Neuronal stem cell (in vitro differentiated cells): Measurements from ENCODE around the gene KLHL24.

Experiments
- DNase-seq: peaks from one replicate; pipeline ENCODE4 v3.0.0-alpha.2; 2013; ENCODE audit warnings: low spot score
- H2AFZ ChIP-seq: one replicate; pipeline ENCODE4 v1.6.1; 2013; ENCODE audit warnings: mild to moderate bottlenecking, low read length, inconsistent platforms
- H2AK5ac ChIP-seq: 2 replicates; pipeline ENCODE4 v1.6.1; 2013; ENCODE audit warnings: low read depth, mild to moderate bottlenecking, inconsistent platforms, low read length, moderate library complexity, mixed read lengths
- H2BK120ac ChIP-seq: 2 replicates; pipeline ENCODE4 v1.6.1; 2013; ENCODE audit warnings: low read depth, mild to moderate bottlenecking, inconsistent platforms, low read length, moderate library complexity, mixed read lengths
- H2BK12ac ChIP-seq: one replicate; pipeline ENCODE4 v1.6.1; 2013; ENCODE audit warnings: low read length, inconsistent platforms
- H2BK15ac ChIP-seq: 2 replicates; pipeline ENCODE4 v1.6.1; 2013; ENCODE audit warnings: mild to moderate bottlenecking, low read length, inconsistent platforms, mixed read lengths
- H2BK5ac ChIP-seq: one replicate; pipeline ENCODE4 v1.6.1; 2013; ENCODE audit warnings: inconsistent platforms, mild to moderate bottlenecking, low read length, moderate library complexity
- H3K14ac ChIP-seq: one replicate; pipeline ENCODE4 v1.6.1; 2013; ENCODE audit warnings: low read length, inconsistent platforms
- H3K18ac ChIP-seq: 2 replicates; pipeline ENCODE4 v1.6.1; 2013; ENCODE audit warnings: low read length, inconsistent platforms
- H3K23ac ChIP-seq: 2 replicates; pipeline ENCODE4 v1.6.1; 2013; ENCODE audit warnings: low read depth, mild to moderate bottlenecking, mixed read lengths, low read length, inconsistent platforms; ENCODE audit not compliant: poor library complexity
- H3K27ac ChIP-seq: replicated peaks from 3 replicates; pipeline ENCODE4 v1.5.1; 2013; ENCODE audit warnings: low read length, inconsistent platforms
- H3K27me3 ChIP-seq, 3 experiments: 2 replicates each; pipeline ENCODE4 v1.6.1; 2013; ENCODE audit warnings: low read length in 3 of 3, mild to moderate bottlenecking in 2 of 3, inconsistent platforms in 1 of 3, low read depth in 1 of 3, mixed read lengths in 1 of 3, moderate library complexity in 1 of 3; ENCODE audit not compliant: control insufficient read depth in 3 of 3, insufficient read depth in 3 of 3
- H3K36me3 ChIP-seq, 2 donors: replicated peaks in 1 of 2; 2 replicates each; pipeline ENCODE4 v1.6.1; 2013; ENCODE audit warnings: low read length in 2 of 2; ENCODE audit not compliant: control insufficient read depth in 2 of 2, insufficient read depth in 2 of 2
- H3K4ac ChIP-seq: 2 replicates; pipeline ENCODE4 v1.6.1; 2013; ENCODE audit warnings: inconsistent platforms, mild to moderate bottlenecking, low read length, moderate library complexity
- H3K4me1 ChIP-seq, 2 donors: 1 replicate in 1 of 2; 2 replicates in 1 of 2; pipeline ENCODE4 v1.6.1; 2013; ENCODE audit warnings: low read length in 2 of 2, low read depth in 1 of 2; ENCODE audit not compliant: control insufficient read depth in 2 of 2, insufficient read depth in 1 of 2
- H3K4me2 ChIP-seq: one replicate; pipeline ENCODE4 v1.6.1; 2013; ENCODE audit warnings: mild to moderate bottlenecking, low read length, inconsistent platforms; ENCODE audit not compliant: insufficient read depth, poor library complexity, severe bottlenecking
- H3K4me3 ChIP-seq, 2 donors: 2 replicates each; pipeline ENCODE4 v1.5.1; 2013; ENCODE audit warnings: low read length in 2 of 2, mild to moderate bottlenecking in 2 of 2, inconsistent platforms in 1 of 2, moderate library complexity in 1 of 2
- H3K79me1 ChIP-seq: one replicate; pipeline ENCODE4 v1.6.1; 2013; ENCODE audit warnings: low read depth, mild to moderate bottlenecking, inconsistent platforms, low read length, moderate library complexity
- H3K9ac ChIP-seq: one replicate; pipeline ENCODE4 v1.6.1; 2013; ENCODE audit warnings: mild to moderate bottlenecking, low read depth, low read length, inconsistent platforms; ENCODE audit not compliant: poor library complexity
- H3K9me3 ChIP-seq, 2 donors: replicated peaks in 1 of 2; 2 replicates each; pipeline versions ENCODE3 to v1.6.1; 2013; ENCODE audit warnings: low read length in 2 of 2, mild to moderate bottlenecking in 2 of 2, inconsistent platforms in 1 of 2, low read depth in 1 of 2, mixed read lengths in 1 of 2, moderate library complexity in 1 of 2; ENCODE audit not compliant: control insufficient read depth in 2 of 2, insufficient read depth in 1 of 2
- H4K8ac ChIP-seq: one replicate; pipeline ENCODE4 v1.6.1; 2013; ENCODE audit warnings: low read depth, mild to moderate bottlenecking, inconsistent platforms, low read length, moderate library complexity
- H4K91ac ChIP-seq: one replicate; pipeline ENCODE4 v1.6.1; 2013; ENCODE audit warnings: low read length, low read depth, mild to moderate bottlenecking, inconsistent platforms; ENCODE audit not compliant: poor library complexity
- WGBS, 2 donors: extraction: QIAGEN DNeasy Blood & Tissue Kit; methylation state at CpG; one replicate each; pipeline ENCODE4 v1.1.7; 2013; ENCODE audit warnings: missing lambda C conversion rate in 2 of 2, mixed read lengths in 1 of 2; ENCODE audit not compliant: insufficient read length in 2 of 2, insufficient replicate concordance in 1 of 2; ENCODE audit errors: extremely low coverage in 2 of 2; 5-methylcytosine and 5-hydroxymethylcytosine counted together

KLHL24 gene

DNA sequence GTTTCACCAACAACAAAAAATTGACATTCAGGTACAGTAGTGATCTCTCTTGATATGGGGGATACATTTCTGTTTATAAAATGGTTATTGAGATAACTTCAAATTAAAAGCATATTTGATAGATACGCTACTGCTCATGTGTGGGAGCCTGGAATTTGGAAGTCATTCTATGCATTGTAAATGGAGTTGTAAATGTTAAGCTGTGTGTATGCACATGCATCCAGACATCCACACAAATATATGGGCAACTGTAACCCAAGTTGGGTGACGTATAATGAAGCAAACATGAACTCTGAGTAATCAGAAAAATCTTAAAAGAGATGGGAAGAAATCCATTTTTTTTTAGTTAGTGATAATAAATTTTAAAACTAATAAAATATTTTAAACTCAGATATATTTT, 9.8 kb downstream of the KLHL24 start:
- no peak for DNase-seq
- Histone ChIP-seq H3K36me3 (peaks cover 0 to 17% of the 10 kb centered on the region in 2 donors), H3K18ac (no peak overlapping the region), H3K9ac (no peak overlapping the region), H3K4ac (no peak overlapping the region), H3K4me2 (no peak overlapping the region), H2AFZ (no peak overlapping the region), H3K9me3 (no peaks in the 10 kb centered on the region), H2BK5ac (no peak overlapping the region), H4K91ac (no peak overlapping the region), H3K79me1 (no peaks in the 10 kb centered on the region), H3K4me1 (no peaks in the 10 kb centered on the region), H3K23ac (no peak overlapping the region), H3K14ac (no peak overlapping the region), H2BK120ac (no peak overlapping the region), H2AK5ac (no peak overlapping the region), H3K4me3 (no peak overlapping the region), H3K27me3 (no peaks in the 10 kb centered on the region), H2BK12ac (no peak overlapping the region), H3K27ac (no peak overlapping the region), H2BK15ac (no peak overlapping the region), H4K8ac (no peak overlapping the region)
- no CpG with 5 or more reads among the region's 2 CpGs for WGBS, 2 donors

DNA sequence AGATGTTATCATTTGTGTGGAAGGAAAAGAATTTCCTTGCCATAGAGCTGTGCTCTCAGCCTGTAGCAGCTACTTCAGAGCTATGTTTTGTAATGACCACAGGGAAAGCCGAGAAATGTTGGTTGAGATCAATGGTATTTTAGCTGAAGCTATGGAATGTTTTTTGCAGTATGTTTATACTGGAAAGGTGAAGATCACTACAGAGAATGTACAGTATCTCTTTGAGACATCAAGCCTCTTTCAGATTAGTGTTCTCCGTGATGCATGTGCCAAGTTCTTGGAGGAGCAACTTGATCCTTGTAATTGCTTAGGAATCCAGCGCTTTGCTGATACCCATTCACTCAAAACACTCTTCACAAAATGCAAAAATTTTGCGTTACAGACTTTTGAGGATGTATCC, 15.1 kb downstream of the KLHL24 start:
- H3K9ac ChIP-seq, result no peak overlapping the region
- H2BK12ac ChIP-seq, result no peak overlapping the region
- H3K23ac ChIP-seq, result no peak overlapping the region
- H3K14ac ChIP-seq, result no peak overlapping the region
- H3K36me3 ChIP-seq, result peaks cover 6 to 28% of the 10 kb centered on the region in 2 donors
- H2BK15ac ChIP-seq, result no peak overlapping the region
- no CpG with 5 or more reads among the region's 4 CpGs for WGBS, 2 donors
- H2AFZ ChIP-seq, result no peak overlapping the region
- H4K91ac ChIP-seq, result no peak overlapping the region
- H3K27ac ChIP-seq, result no peak overlapping the region
- no peak overlapping the region for H2BK120ac ChIP-seq
- no peak overlapping the region for H2BK5ac ChIP-seq
- H3K18ac ChIP-seq, result no peak overlapping the region
- no peak overlapping the region for H4K8ac ChIP-seq
- H2AK5ac ChIP-seq, result no peak overlapping the region
- peaks cover 21 to 44% of the 10 kb centered on the region in 2 donors for H3K9me3 ChIP-seq
- no peaks in the 10 kb centered on the region for H3K27me3 ChIP-seq
- H3K4ac ChIP-seq, result no peak overlapping the region
- no peaks in the 10 kb centered on the region for H3K4me1 ChIP-seq
- no peaks in the 10 kb centered on the region for H3K79me1 ChIP-seq
- no peak overlapping the region for H3K4me3 ChIP-seq
- no peak overlapping the region for H3K4me2 ChIP-seq
- no peak for DNase-seq

GRCh38 chr3:183653209-183654064, 18.0 kb downstream of the KLHL24 start:
- H2AK5ac ChIP-seq, result no peak overlapping the region
- H2BK120ac ChIP-seq, result no peak overlapping the region
- no peak overlapping the region for H2BK15ac ChIP-seq
- DNase-seq, result no peak
- WGBS, 2 donors, result no CpG with 5 or more reads among the region's 6 CpGs
- H3K9me3 ChIP-seq, result peaks cover 22 to 45% of the 10 kb centered on the region in 2 donors
- no peak overlapping the region for H4K91ac ChIP-seq
- H3K79me1 ChIP-seq, result no peaks in the 10 kb centered on the region
- H3K4ac ChIP-seq, result no peak overlapping the region
- H3K4me2 ChIP-seq, result no peak overlapping the region
- no peak overlapping the region for H3K23ac ChIP-seq
- H3K4me3 ChIP-seq, result no peak overlapping the region
- peaks cover 6 to 26% of the 10 kb centered on the region in 2 donors for H3K36me3 ChIP-seq
- H3K4me1 ChIP-seq, result no peaks in the 10 kb centered on the region
- H3K27ac ChIP-seq, result no peak overlapping the region
- H2BK12ac ChIP-seq, result no peak overlapping the region
- H3K14ac ChIP-seq, result no peak overlapping the region
- no peak overlapping the region for H2BK5ac ChIP-seq
- H3K18ac ChIP-seq, result no peak overlapping the region
- no peak overlapping the region for H3K9ac ChIP-seq
- H3K27me3 ChIP-seq, result no peaks in the 10 kb centered on the region
- no peak overlapping the region for H2AFZ ChIP-seq
- no peak overlapping the region for H4K8ac ChIP-seq

GRCh38 chr3:183654727-183655126, 19.3 kb downstream of the KLHL24 start:
- H3K9ac ChIP-seq, result no peak overlapping the region

More at GRCh38 chr3:183654727-183655126, 19.3 kb downstream of the KLHL24 start:
- H2BK120ac ChIP-seq, result no peak overlapping the region
- no peak overlapping the region for H2AFZ ChIP-seq
- DNase-seq, result no peak
- H3K14ac ChIP-seq, result no peak overlapping the region
- H3K4me2 ChIP-seq, result no peak overlapping the region
- no peak overlapping the region for H2BK5ac ChIP-seq
- H3K27me3 ChIP-seq, result no peaks in the 10 kb centered on the region
- no peaks in the 10 kb centered on the region for H3K79me1 ChIP-seq
- peaks cover 8 to 36% of the 10 kb centered on the region in 2 donors for H3K36me3 ChIP-seq
- H3K4me3 ChIP-seq, result no peak overlapping the region
- H2BK12ac ChIP-seq, result no peak overlapping the region
- H3K9me3 ChIP-seq, result peaks cover 22 to 45% of the 10 kb centered on the region in 2 donors
- no peak overlapping the region for H3K23ac ChIP-seq
- no peak overlapping the region for H3K27ac ChIP-seq
- H3K18ac ChIP-seq, result no peak overlapping the region
- H4K8ac ChIP-seq, result no peak overlapping the region
- no peak overlapping the region for H2AK5ac ChIP-seq
- no peak overlapping the region for H4K91ac ChIP-seq
- no peaks in the 10 kb centered on the region for H3K4me1 ChIP-seq
- whole genome bisulfite sequencing, 2 donors, result no CpG with 5 or more reads among the region's 1 CpG
- H2BK15ac ChIP-seq, result no peak overlapping the region
- H3K4ac ChIP-seq, result no peak overlapping the region
